Astrocyte (in vitro differentiated cells and primary cell): ENCODE measurements around the gene HOXB4.

ENCODE experiments used
- EZH2 ChIP-seq: IDR thresholded peaks from 2 replicates; pipeline ENCODE4 v1.6.1; 2012; ENCODE audit warnings: mild to moderate bottlenecking, low read length, inconsistent platforms; ENCODE audit not compliant: insufficient read depth
- TF ChIP-seq, protein P1 (sequence below): IDR thresholded peaks from 2 replicates; pipeline ENCODE4 v1.5.1; 2011; ENCODE audit warnings: low read depth, mild to moderate bottlenecking, inconsistent platforms, low read length, moderate library complexity; ENCODE audit not compliant: insufficient read depth

DNA sequence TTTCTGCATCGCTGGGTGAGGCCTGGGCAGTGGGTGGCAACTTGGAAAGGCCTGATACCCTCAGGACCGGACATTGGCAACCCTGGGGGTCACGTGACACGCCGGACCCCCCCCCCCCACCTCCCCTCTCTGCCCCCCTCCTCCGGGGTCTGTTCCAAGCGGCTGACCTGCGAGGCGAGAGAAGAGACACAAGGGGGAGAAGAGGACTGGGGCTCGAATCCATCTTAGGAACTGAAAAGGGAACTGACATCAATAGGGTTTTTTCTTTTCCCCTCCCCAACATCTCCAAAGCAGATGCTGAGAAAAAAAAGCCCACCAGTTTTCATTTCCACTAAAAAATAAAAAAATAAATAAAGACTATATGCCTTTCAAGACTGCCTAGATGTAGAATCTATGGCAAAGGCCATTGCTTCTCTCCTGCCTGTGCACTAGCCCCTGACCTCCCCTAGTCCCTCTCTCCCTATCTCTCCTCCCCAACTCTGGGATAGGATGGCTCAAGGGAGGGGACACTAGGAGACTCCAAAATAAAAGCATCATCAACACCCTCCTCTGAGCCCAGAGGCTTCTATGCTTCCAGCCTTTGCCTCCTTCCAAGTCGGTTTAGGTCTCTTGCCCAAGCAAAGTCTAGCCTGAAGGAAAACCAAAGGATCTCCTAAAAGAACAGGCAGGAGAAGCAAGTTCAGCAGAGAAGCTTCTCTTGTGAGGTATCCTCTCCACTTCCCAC lies 25.5 kb downstream of the HOXB4 start:
- TF ChIP-seq, protein P1, sequence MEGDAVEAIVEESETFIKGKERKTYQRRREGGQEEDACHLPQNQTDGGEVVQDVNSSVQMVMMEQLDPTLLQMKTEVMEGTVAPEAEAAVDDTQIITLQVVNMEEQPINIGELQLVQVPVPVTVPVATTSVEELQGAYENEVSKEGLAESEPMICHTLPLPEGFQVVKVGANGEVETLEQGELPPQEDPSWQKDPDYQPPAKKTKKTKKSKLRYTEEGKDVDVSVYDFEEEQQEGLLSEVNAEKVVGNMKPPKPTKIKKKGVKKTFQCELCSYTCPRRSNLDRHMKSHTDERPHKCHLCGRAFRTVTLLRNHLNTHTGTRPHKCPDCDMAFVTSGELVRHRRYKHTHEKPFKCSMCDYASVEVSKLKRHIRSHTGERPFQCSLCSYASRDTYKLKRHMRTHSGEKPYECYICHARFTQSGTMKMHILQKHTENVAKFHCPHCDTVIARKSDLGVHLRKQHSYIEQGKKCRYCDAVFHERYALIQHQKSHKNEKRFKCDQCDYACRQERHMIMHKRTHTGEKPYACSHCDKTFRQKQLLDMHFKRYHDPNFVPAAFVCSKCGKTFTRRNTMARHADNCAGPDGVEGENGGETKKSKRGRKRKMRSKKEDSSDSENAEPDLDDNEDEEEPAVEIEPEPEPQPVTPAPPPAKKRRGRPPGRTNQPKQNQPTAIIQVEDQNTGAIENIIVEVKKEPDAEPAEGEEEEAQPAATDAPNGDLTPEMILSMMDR = no peak
- no peak for TF ChIP-seq EZH2
